SK-N-SH (cell line): Measurements from ENCODE around the gene EDN1. TPM values are rescaled to one million over a fixed set of nuclear protein-coding genes. Genes with fewer than 3 reads are reported as not detected.

Experiments used
- CTCF ChIA-PET: fragments of 300-600, 350-600 bp; formaldehyde crosslinking; extraction: SDS; loops from one replicate; lab custom pipeline; 2021; lab: Yijun Ruan, JAX
- POLR2A ChIA-PET: fragments of 350-600 bp; sonication (Branson Sonifier 250); formaldehyde crosslinking; extraction: SDS; loops from one replicate; lab custom pipeline; 2020; ENCODE audit warnings: antibody characterized with exemption, inconsistent platforms; lab: Yijun Ruan, JAX
- DNase-seq: peaks from one replicate; pipeline ENCODE4 v3.0.0; 2012
- H2AFZ ChIP-seq: fragments of 200-600 bp; sonication (generic); 2 replicates; pipeline ENCODE4 v1.8.1; 2016; ENCODE audit warnings: antibody characterized with exemption, mild to moderate bottlenecking, low read depth
- H3F3A ChIP-seq: fragments of 200-600 bp; sonication (generic); replicated peaks from 2 replicates; pipeline ENCODE3; 2016; ENCODE audit warnings: antibody characterized with exemption, mild to moderate bottlenecking; ENCODE audit not compliant: insufficient read depth
- H3K27ac ChIP-seq, 2 experiments: fragments of 200-500 bp in 1 of 2; fragments of 200-600 bp in 1 of 2; sonication (Bioruptor generic) in 1 of 2; sonication (generic), shearing (Covaris generic) in 1 of 2; 2 replicates each; pipeline versions ENCODE4 v1.5.1 to v1.6.1; 2014 to 2016; ENCODE audit warnings: low read depth in 2 of 2, inconsistent platforms in 1 of 2, low read length in 1 of 2, mild to moderate bottlenecking in 1 of 2, mixed read lengths in 1 of 2
- H3K27me3 ChIP-seq: fragments of 200-600 bp; sonication (generic), shearing (Covaris generic); 2 replicates; pipeline ENCODE4 v1.6.1; 2016; ENCODE audit warnings: mixed run types; ENCODE audit not compliant: insufficient read depth
- H3K36me3 ChIP-seq, 2 experiments: fragments of 200-500 bp in 1 of 2; fragments of 200-600 bp in 1 of 2; sonication (Bioruptor generic) in 1 of 2; sonication (generic) in 1 of 2; replicated peaks in 1 of 2; 2 replicates each; pipeline versions ENCODE3 to v1.5.1; 2014 to 2016; ENCODE audit warnings: low read length in 1 of 2, mild to moderate bottlenecking in 1 of 2; ENCODE audit not compliant: insufficient read depth in 2 of 2, control insufficient read depth in 1 of 2
- H3K4me1 ChIP-seq, 2 experiments: fragments of 200-500 bp in 1 of 2; fragments of 200-600 bp in 1 of 2; sonication (Bioruptor generic) in 1 of 2; sonication (generic), shearing (Covaris generic) in 1 of 2; 2 replicates each; pipeline versions ENCODE4 v1.5.1 to v1.6.1; 2014 to 2016; ENCODE audit warnings: low read depth in 1 of 2, low read length in 1 of 2, mixed run types in 1 of 2; ENCODE audit not compliant: insufficient read depth in 2 of 2, control insufficient read depth in 1 of 2
- H3K4me2 ChIP-seq: fragments of 200-600 bp; sonication (generic), shearing (Covaris generic); 2 replicates; pipeline ENCODE4 v1.6.1; 2017; ENCODE audit warnings: mixed run types
- H3K4me3 ChIP-seq, 2 experiments: fragments of 200-500 bp in 1 of 2; fragments of 200-600 bp in 1 of 2; sonication (Bioruptor generic) in 1 of 2; sonication (generic), shearing (Covaris generic) in 1 of 2; 2 replicates each; pipeline versions ENCODE4 v1.5.1 to v1.8.1; 2014 to 2016; ENCODE audit warnings: low read depth in 2 of 2, inconsistent platforms in 1 of 2, low read length in 1 of 2, mild to moderate bottlenecking in 1 of 2, mixed read lengths in 1 of 2, moderate library complexity in 1 of 2
- H3K79me2 ChIP-seq: fragments of 200-600 bp; sonication (generic); 2 replicates; pipeline ENCODE4 v1.8.1; 2017; ENCODE audit warnings: mild to moderate bottlenecking; ENCODE audit not compliant: insufficient read depth
- H3K9ac ChIP-seq: fragments of 200-600 bp; sonication (generic); 2 replicates; pipeline ENCODE4 v1.6.1; 2017; ENCODE audit warnings: mixed run types
- H3K9me2 ChIP-seq: fragments of 200-600 bp; sonication (generic); 2 replicates; pipeline ENCODE4 v1.6.1; 2017; ENCODE audit warnings: mixed run types
- H3K9me3 ChIP-seq: fragments of 200-600 bp; sonication (generic); 2 replicates; pipeline ENCODE4 v1.6.1; 2017; ENCODE audit warnings: mixed run types, mild to moderate bottlenecking, moderate library complexity
- H4K20me1 ChIP-seq: fragments of 200-600 bp; sonication (generic); 2 replicates; pipeline ENCODE4 v1.6.1; 2017; ENCODE audit warnings: mild to moderate bottlenecking, mixed run types; ENCODE audit not compliant: insufficient read depth
- CHD2 ChIP-seq: fragments of 150-350 bp; IDR thresholded peaks from 2 replicates; pipeline ENCODE4 v1.6.1; 2018; ENCODE audit warnings: low read length; ENCODE audit not compliant: partially characterized antibody
- FOXM1 ChIP-seq: IDR thresholded peaks from 2 replicates; pipeline ENCODE4 v1.4.0; 2012; ENCODE audit warnings: low read depth, mild to moderate bottlenecking
- GABPA ChIP-seq: IDR thresholded peaks from 2 replicates; pipeline ENCODE4 v1.4.0; 2012; ENCODE audit warnings: low read depth, mild to moderate bottlenecking
- JUND ChIP-seq: IDR thresholded peaks from 2 replicates; pipeline ENCODE4 v1.4.0; 2012
- MXI1 ChIP-seq: IDR thresholded peaks from 2 replicates; pipeline ENCODE4 v1.6.1; 2012; ENCODE audit warnings: mild to moderate bottlenecking, low read depth, low read length, improper control_type of control experiment
- RCOR1 ChIP-seq: fragments of 150-350 bp; IDR thresholded peaks from 2 replicates; pipeline ENCODE4 v1.6.1; 2017; ENCODE audit warnings: antibody characterized with exemption, low read length
- RXRA ChIP-seq: IDR thresholded peaks from 2 replicates; pipeline ENCODE4 v1.4.0; 2012; ENCODE audit warnings: low read depth, mild to moderate bottlenecking, borderline replicate concordance
- SIN3A ChIP-seq: IDR thresholded peaks from 2 replicates; pipeline ENCODE4 v1.6.1; 2012; ENCODE audit warnings: low read depth, mild to moderate bottlenecking, low read length, moderate library complexity, borderline replicate concordance
- WGBS: methylation state at CpG from one replicate; pipeline ENCODE4 v1.1.6; 2017; ENCODE audit warnings: low lambda C conversion rate; 5-methylcytosine and 5-hydroxymethylcytosine counted together
- polyA plus RNA-seq, 3 experiments: library from polyadenylated mRNA; depleted of rRNA; stranded (reverse); fragments of >200 nt; gene quantifications; 2 replicates each; pipeline ENCODE4 v1.2.3, GENCODE V29; 2012
- TF ChIP-seq, protein P1 (sequence below): IDR thresholded peaks from 2 replicates; pipeline ENCODE4; 2012
- TF ChIP-seq, protein P2 (sequence below): IDR thresholded peaks from 2 replicates; pipeline ENCODE4 v1.4.0; 2012; ENCODE audit warnings: low read depth, borderline replicate concordance

Gene EDN1
- polyA plus RNA-seq, 1 of the 3 experiments (the other 2 are of a cell fraction): 1.3 TPM

DNA sequence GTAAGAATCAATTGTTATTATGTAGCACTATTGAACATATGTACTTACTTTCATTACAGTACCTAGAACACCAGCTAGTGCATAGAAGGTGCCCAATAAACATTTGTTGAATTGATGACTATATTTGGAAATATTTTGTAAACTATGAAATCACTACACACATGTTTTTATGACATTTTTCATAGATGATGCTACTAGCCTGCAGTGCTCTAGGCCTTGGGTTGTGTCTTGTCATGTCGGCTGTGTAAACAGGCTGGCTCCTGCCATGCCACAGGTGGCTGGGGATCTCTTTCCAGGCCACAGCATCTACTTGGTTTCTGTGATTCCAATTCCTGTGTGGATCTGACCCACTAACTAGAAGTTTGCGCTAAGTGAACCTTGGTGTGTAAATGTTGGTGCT is 43.3 kb upstream of the EDN1 start:
- Histone ChIP-seq H3F3A (no peaks in the 10 kb centered on the region), H2AFZ (no peak overlapping the region), H3K9me3 (no peaks in the 10 kb centered on the region), H3K4me1 (no peaks in the 10 kb centered on the region; a peak in 1 of 4 replicates), H3K9me2 (no peaks in the 10 kb centered on the region), H3K27ac (no peak overlapping the region), H3K9ac (no peak overlapping the region), H3K4me2 (no peak overlapping the region), H3K79me2 (no peaks in the 10 kb centered on the region), H3K4me3 (no peak overlapping the region), H3K27me3 (no peaks in the 10 kb centered on the region), H3K36me3 (no peaks in the 10 kb centered on the region), H4K20me1 (no peaks in the 10 kb centered on the region)
- WGBS: 96% methylated on average over 2 of the region's 2 CpGs
- no peak for TF ChIP-seq RXRA
- TF ChIP-seq, protein P1, sequence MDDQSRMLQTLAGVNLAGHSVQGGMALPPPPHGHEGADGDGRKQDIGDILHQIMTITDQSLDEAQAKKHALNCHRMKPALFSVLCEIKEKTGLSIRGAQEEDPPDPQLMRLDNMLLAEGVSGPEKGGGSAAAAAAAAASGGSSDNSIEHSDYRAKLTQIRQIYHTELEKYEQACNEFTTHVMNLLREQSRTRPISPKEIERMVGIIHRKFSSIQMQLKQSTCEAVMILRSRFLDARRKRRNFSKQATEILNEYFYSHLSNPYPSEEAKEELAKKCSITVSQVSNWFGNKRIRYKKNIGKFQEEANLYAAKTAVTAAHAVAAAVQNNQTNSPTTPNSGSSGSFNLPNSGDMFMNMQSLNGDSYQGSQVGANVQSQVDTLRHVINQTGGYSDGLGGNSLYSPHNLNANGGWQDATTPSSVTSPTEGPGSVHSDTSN: no peak
- TF ChIP-seq, protein P2, sequence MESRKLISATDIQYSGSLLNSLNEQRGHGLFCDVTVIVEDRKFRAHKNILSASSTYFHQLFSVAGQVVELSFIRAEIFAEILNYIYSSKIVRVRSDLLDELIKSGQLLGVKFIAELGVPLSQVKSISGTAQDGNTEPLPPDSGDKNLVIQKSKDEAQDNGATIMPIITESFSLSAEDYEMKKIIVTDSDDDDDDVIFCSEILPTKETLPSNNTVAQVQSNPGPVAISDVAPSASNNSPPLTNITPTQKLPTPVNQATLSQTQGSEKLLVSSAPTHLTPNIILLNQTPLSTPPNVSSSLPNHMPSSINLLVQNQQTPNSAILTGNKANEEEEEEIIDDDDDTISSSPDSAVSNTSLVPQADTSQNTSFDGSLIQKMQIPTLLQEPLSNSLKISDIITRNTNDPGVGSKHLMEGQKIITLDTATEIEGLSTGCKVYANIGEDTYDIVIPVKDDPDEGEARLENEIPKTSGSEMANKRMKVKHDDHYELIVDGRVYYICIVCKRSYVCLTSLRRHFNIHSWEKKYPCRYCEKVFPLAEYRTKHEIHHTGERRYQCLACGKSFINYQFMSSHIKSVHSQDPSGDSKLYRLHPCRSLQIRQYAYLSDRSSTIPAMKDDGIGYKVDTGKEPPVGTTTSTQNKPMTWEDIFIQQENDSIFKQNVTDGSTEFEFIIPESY: no peak
- no peak for TF ChIP-seq CHD2
- TF ChIP-seq FOXM1: no peak
- no peak for TF ChIP-seq MXI1
- no peak for TF ChIP-seq RCOR1
- TF ChIP-seq JUND: no peak
- ChIA-PET POLR2A (no interaction called here), CTCF (no interaction called here)
- DNase-seq: no peak

DNA sequence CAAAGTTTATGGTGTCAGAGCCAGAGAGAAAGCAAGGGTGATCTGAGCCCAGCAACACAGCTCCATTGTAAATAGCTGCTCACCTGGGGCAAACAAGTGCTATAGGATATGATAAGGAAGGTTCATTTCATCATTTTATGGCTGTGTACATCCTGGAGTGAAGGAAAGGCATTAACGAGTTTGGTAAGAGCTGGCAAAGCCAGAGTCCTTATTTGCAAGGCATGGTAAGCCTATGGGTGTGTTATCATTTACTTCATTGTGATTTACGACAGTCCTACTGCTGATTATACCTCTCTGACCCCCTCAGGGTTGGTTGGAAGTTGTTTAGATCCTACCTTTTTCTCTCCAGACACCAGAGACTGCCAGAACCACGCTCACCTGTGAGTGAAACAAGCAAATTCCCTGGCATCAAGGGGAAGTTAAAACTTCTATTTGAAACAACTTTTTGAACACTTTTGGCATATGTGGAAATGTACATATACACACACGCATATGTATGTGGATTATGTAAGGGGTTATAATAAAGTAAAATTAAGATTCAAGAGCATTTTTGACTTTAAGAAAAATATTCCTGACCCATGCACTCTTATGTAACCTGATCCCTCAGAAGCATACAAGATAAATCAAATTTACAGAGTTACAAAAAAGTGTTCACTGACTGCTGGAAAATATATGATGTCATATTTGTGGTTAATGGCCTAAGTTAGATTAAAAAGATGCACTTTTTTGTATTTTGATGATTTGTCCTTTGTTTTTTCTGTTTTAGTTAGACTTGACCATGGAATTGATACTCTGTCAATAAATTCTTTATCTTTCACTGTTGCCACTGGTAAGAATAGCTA is 40.4 kb upstream of the EDN1 start:
- CTCF ChIA-PET: interaction anchor here (0.6 to 1.4 kb wide), 2 partner anchors 16 to 594 kb away, joined by 3 to 4 read pairs; no protein-coding TSS in a partner anchor
- Histone ChIP-seq H3K27ac (no peak overlapping the region), H3K79me2 (no peaks in the 10 kb centered on the region), H3K4me2 (no peak overlapping the region), H3K9me3 (no peaks in the 10 kb centered on the region), H3K9ac (no peak overlapping the region), H3F3A (no peaks in the 10 kb centered on the region), H3K9me2 (no peaks in the 10 kb centered on the region), H4K20me1 (no peaks in the 10 kb centered on the region), H3K36me3 (no peaks in the 10 kb centered on the region), H3K4me1 (no peaks in the 10 kb centered on the region; a peak in 1 of 4 replicates), H2AFZ (no peak overlapping the region), H3K4me3 (no peak overlapping the region), H3K27me3 (no peaks in the 10 kb centered on the region)
- DNase-seq: no peak
- POLR2A ChIA-PET: no interaction called here
- TF ChIP-seq, protein P1: peak; percentile 38; the same call in 1 of the 2 replicates
- TF ChIP-seq GABPA (no peak), SIN3A (no peak)
- 74% methylated on average over 4 of the region's 4 CpGs for WGBS
